Activated CD8-positive, alpha-beta T cell treated with anti-CD3 and anti-CD28 coated beads, Interleukin-2, amount 10 ng/mL, durations not matched to agents 7 days and 5 days (primary cell): ENCODE measurements around the gene PRR29. TPM values are rescaled to one million over a fixed set of nuclear protein-coding genes. Genes with fewer than 3 reads are reported as not detected.

Experiments used
- ATAC-seq: fragments of 150-1000 bp; cut with Tn5 transposase; one replicate; pipeline ENCODE4 v1.10.0; 2021; ENCODE audit warnings: moderate library complexity
- CTCF ChIA-PET: fragments of 350-600 bp; sonication (Branson Sonifier 250); formaldehyde crosslinking; loops from one replicate; lab custom pipeline; 2021; ENCODE audit warnings: antibody characterized with exemption; lab: Charles Lee
- POLR2A ChIA-PET: fragments of 350-600 bp; sonication (Branson Sonifier 250); formaldehyde crosslinking; loops from one replicate; lab custom pipeline; 2021; ENCODE audit warnings: antibody characterized with exemption; lab: Charles Lee
- DNase-seq: peaks from one replicate; pipeline ENCODE4 v3.0.0-alpha.2; 2020
- H3K27ac Mint-ChIP-seq: one replicate; pipeline ENCODE4 v1.8.0; 2021; ENCODE audit warnings: mild to moderate bottlenecking, mixed read lengths
- H3K27me3 Mint-ChIP-seq: one replicate; pipeline ENCODE4 v1.8.0; 2021; ENCODE audit warnings: low read depth, mixed read lengths
- H3K36me3 Mint-ChIP-seq: one replicate; pipeline ENCODE4 v1.8.0; 2021; ENCODE audit warnings: low read depth, mixed read lengths
- H3K4me1 Mint-ChIP-seq: one replicate; pipeline ENCODE4 v1.8.0; 2021; ENCODE audit warnings: low read depth, mixed read lengths
- H3K4me3 Mint-ChIP-seq: one replicate; pipeline ENCODE4 v1.8.0; 2021; ENCODE audit warnings: mild to moderate bottlenecking, mixed read lengths
- H3K9me3 Mint-ChIP-seq: one replicate; pipeline ENCODE4 v1.8.0; 2022; ENCODE audit warnings: mixed read lengths; ENCODE audit not compliant: insufficient read depth
- total RNA-seq, 2 experiments: library from RNA; stranded (reverse); gene quantifications; one replicate each; pipeline ENCODE4 v1.2.3, GENCODE V29; 2021

Gene PRR29
- total RNA-seq, 2 experiments from 2014 or later, result 0.97 to 1.3 TPM

DNA sequence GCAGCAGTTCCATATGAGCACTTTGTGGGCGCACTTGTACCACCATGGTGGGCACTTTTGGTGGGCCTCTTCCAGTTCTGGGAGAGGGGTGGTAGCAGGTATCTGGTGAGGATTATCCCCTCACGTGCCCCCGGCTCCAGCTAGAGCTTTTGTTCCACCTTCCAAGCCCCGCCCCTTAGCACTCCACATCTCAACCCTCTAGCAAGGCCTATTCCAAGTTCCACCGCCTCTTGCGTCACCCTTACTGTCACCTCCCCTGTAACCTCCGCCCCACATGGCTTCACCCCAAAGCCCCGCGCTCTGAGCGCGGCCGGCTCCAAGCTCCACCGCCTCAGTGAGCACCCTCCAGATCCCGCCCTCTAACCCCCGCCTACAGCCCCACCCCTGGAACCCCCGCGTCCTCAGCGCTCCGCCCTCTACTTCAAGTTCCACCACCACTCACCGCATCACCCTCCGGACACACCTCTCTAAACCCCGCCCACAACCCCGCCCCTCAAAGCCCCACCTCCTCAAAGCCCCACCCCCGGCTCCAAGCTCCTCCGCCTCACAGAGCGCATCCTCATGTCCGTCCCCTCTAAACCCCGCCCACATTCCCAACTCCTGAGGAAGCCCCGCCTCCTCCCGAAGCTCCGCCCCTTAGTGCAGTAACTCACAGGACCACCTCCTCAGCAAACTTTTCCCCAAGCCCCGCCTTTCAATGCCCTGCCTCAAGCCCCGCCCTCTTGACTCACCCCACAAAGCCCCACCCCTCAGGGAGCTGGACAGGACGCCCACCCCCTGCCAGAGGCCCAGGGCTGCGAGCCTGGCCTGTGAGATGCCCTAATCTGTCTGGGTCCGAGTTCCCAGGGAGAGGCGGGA lies 36.6 kb upstream of the PRR29 start:
- no peak overlapping the region for H3K4me3 Mint-ChIP-seq
- ATAC-seq (peak; percentile 62), DNase-seq (peak; percentile 49)
- no peaks in the 10 kb centered on the region for H3K27me3 Mint-ChIP-seq
- POLR2A ChIA-PET, result no interaction called here
- no peaks in the 10 kb centered on the region for H3K36me3 Mint-ChIP-seq
- no peak overlapping the region for H3K27ac Mint-ChIP-seq
- no peaks in the 10 kb centered on the region for H3K9me3 Mint-ChIP-seq
- H3K4me1 Mint-ChIP-seq, result peaks cover 10% of the 10 kb centered on the region
- CTCF ChIA-PET, result interaction anchor here (0.9 to 2.0 kb wide), 3 partner anchors 15 to 29 kb away, joined by 3 to 9 read pairs (median 3); no protein-coding TSS in a partner anchor

DNA sequence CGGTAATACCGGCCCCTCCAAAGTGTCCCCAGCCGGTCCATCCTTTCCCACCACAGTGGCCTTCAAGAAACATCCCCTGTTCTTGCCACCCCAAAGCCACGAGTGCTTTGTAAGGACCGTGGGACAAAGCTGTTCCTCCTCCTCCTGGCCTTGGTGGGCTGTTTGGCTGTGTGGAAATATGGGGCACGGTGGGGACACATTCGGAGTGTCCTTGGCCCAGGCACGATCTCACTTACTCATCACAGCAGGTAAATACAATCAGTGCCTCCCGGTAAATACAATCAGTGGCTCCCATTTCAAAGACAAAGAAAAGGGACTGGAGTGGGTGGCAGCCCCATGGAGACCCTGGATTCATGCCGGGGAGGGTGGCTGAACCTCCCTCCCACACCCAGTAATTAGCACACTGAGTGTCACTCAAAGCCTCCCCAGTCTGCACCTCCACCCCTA lies 35.8 kb upstream of the PRR29 start:
- H3K27me3 Mint-ChIP-seq, result no peaks in the 10 kb centered on the region
- H3K4me3 Mint-ChIP-seq, result no peak overlapping the region
- peaks cover 18% of the 10 kb centered on the region for H3K4me1 Mint-ChIP-seq
- no peaks in the 10 kb centered on the region for H3K36me3 Mint-ChIP-seq
- no peak overlapping the region for H3K27ac Mint-ChIP-seq
- ChIA-PET POLR2A (no interaction called here), CTCF (interaction anchor here (1.5 to 2.0 kb wide), 2 partner anchors 15 to 22 kb away, joined by 3 to 9 read pairs; no protein-coding TSS in a partner anchor)
- ATAC-seq (no peak), DNase-seq (no peak)
- H3K9me3 Mint-ChIP-seq, result no peaks in the 10 kb centered on the region

- CTCF ChIA-PET, result interaction anchor here (4.0 kb wide), 1 partner anchor 17 kb away, joined by 19 read pairs; no protein-coding TSS in a partner anchor
- peaks cover 19% of the 10 kb centered on the region for H3K4me1 Mint-ChIP-seq
- H3K27ac Mint-ChIP-seq, result no peak overlapping the region
These were observed 35.0 kb upstream of the PRR29 start for GRCh38 chr17:63963123-63963522.

GRCh38 chr17:63966646-63967264 lies 31.4 kb upstream of the PRR29 start:
- Mint-ChIP-seq H3K27me3 (peaks cover 5% of the 10 kb centered on the region), H3K9me3 (no peaks in the 10 kb centered on the region), H3K4me3 (no peak overlapping the region), H3K36me3 (no peaks in the 10 kb centered on the region), H3K27ac (peak overlapping the region; percentile 16), H3K4me1 (peaks cover 22% of the 10 kb centered on the region)
- peak; percentile 70 for ATAC-seq
- ChIA-PET POLR2A (no interaction called here), CTCF (interaction anchor here (0.6 to 4.0 kb wide), 12 partner anchors 9 to 63 kb away, joined by 3 to 19 read pairs (median 4); no protein-coding TSS in a partner anchor)
- peak; percentile 76 for DNase-seq

More at GRCh38 chr17:63963123-63963522, 35.0 kb upstream of the PRR29 start:
- ATAC-seq (no peak), DNase-seq (no peak)
- H3K27me3 Mint-ChIP-seq, result no peaks in the 10 kb centered on the region
- no peaks in the 10 kb centered on the region for H3K36me3 Mint-ChIP-seq
- POLR2A ChIA-PET, result interaction anchor here (1.3 kb wide), 1 partner anchor 17 kb away, joined by 3 read pairs; no protein-coding TSS in a partner anchor
- no peak overlapping the region for H3K4me3 Mint-ChIP-seq
- no peaks in the 10 kb centered on the region for H3K9me3 Mint-ChIP-seq

DNA sequence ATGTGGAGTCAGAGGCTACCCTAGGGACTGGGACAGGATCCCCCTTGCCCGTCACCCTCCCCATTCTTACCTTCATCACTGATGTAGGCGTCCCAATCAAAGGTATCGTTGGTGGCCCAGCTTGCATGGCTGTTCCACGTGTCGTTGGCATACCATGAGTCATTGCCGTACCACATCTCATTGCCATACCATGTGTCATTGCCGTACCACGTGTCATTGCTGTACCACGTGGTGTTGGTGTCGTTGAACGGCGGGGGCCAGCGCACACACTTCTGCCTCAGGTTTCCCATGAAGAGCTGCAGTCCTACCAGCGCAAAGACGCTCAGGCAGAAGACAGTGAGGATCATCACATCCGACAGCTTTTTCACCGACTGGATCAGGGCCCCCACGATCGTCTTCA lies 30.2 kb upstream of the PRR29 start:
- Mint-ChIP-seq H3K4me3 (no peak overlapping the region), H3K4me1 (peaks cover 21% of the 10 kb centered on the region)
- POLR2A ChIA-PET, result no interaction called here

GRCh38 chr17:63969278-63969677 lies 28.9 kb upstream of the PRR29 start:
- POLR2A ChIA-PET, result interaction anchor here (1.3 kb wide), 1 partner anchor 52 kb away, joined by 3 read pairs; the partner anchor contains the start of gene ICAM2
- H3K9me3 Mint-ChIP-seq, result no peaks in the 10 kb centered on the region
- CTCF ChIA-PET, result interaction anchor here (1.0 to 2.5 kb wide), 6 partner anchors 21 to 165 kb away, joined by 3 to 16 read pairs (median 5); no protein-coding TSS in a partner anchor
- peaks cover 6% of the 10 kb centered on the region for H3K27me3 Mint-ChIP-seq
- DNase-seq (no peak), ATAC-seq (no peak)
- no peaks in the 10 kb centered on the region for H3K36me3 Mint-ChIP-seq
- H3K4me3 Mint-ChIP-seq, result no peak overlapping the region
- H3K27ac Mint-ChIP-seq, result no peak overlapping the region
- H3K4me1 Mint-ChIP-seq, result peaks cover 21% of the 10 kb centered on the region

More for the DNA sequence above, 30.2 kb upstream of the PRR29 start:
- CTCF ChIA-PET, result interaction anchor here (1.2 to 3.7 kb wide), 10 partner anchors 13 to 166 kb away, joined by 3 to 17 read pairs (median 4); no protein-coding TSS in a partner anchor
- DNase-seq (no peak), ATAC-seq (no peak)
- Mint-ChIP-seq H3K9me3 (no peaks in the 10 kb centered on the region), H3K36me3 (no peaks in the 10 kb centered on the region), H3K27ac (no peak overlapping the region), H3K27me3 (peaks cover 5% of the 10 kb centered on the region)

DNA sequence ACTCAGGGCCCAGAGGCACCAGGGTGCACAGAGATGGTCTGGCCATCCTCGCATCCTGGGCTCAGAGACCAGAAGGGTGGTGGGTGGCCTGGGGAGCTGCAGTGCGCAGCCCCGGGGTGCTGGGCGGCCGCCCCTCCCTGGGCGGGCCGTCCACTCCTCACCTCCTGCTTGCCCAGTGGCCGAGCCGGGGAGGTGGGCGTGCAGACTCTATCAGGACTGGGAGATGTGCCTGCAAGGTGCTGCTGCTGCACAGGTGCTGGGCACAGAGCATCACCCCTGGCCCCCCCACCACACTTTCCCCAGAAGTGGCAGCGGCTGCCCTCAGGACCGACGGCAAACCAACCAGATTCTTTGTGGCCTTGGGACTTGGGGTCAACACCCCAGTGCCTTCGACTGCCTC lies 25.4 kb upstream of the PRR29 start, which contains the start of gene SCN4A:
SCN4A (minus strand) TSS at position 123 of the 400 bp plus-strand sequence; CDS start at position 46, 77 bp downstream.
- peaks cover 10% of the 10 kb centered on the region for H3K4me1 Mint-ChIP-seq
- ChIA-PET CTCF (interaction anchor here (5.4 kb wide), 1 partner anchor 18 kb away, joined by 20 read pairs; no protein-coding TSS in a partner anchor), POLR2A (no interaction called here)
- no peaks in the 10 kb centered on the region for H3K9me3 Mint-ChIP-seq
- H3K4me3 Mint-ChIP-seq, result no peak within 1 kb of the TSS
- ATAC-seq, result no peak
- H3K27me3 Mint-ChIP-seq, result peaks cover 22% of the 10 kb centered on the region
- no peak for DNase-seq
- peak within 1 kb of the TSS; percentile 43 for H3K27ac Mint-ChIP-seq
- no peaks in the 10 kb centered on the region for H3K36me3 Mint-ChIP-seq

- Mint-ChIP-seq H3K4me3 (no peak overlapping the region), H3K36me3 (no peaks in the 10 kb centered on the region), H3K27ac (peak overlapping the region; percentile 43), H3K9me3 (no peaks in the 10 kb centered on the region), H3K27me3 (peaks cover 22% of the 10 kb centered on the region), H3K4me1 (peaks cover 10% of the 10 kb centered on the region)
- no peak for ATAC-seq
- ChIA-PET CTCF (interaction anchor here (5.4 kb wide), 1 partner anchor 17 kb away, joined by 20 read pairs; no protein-coding TSS in a partner anchor), POLR2A (no interaction called here)
- DNase-seq, result no peak
These were observed 24.9 kb upstream of the PRR29 start for GRCh38 chr17:63973247-63973646.

DNA sequence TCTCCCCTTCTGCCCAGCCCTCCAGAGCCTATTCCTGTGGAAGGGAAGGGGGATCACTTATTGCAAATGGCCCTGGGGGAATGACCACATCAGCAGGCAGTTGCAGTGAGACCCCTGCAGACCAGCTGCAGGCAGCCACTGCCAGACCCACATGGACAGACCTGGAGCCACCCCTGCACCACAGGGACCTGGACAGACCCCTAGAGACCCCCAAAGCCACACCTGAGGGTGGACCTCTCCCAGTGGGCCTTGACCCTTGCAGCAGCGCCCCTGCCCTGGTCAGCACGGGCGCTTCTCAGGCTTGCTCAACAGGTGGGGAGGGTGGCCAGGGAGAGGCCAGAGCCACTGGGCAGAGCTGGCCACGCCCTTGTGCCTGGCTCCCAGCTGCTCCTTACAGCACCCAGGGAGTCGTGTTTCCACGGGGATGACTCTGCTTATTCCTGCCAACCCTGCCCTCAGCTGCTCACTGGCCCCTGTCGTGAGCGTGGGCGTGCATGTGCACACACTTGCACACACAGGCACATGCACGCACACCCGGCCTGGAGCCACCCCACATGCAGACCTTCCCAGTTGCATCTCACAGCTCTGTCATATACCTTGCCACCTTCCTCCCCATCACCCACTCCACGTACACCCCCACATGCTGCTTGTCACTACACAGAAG lies 24.1 kb upstream of the PRR29 start:
- ChIA-PET POLR2A (no interaction called here), CTCF (interaction anchor here (2.1 to 5.4 kb wide), 3 partner anchors 11 to 28 kb away, joined by 7 to 23 read pairs (median 20); no protein-coding TSS in a partner anchor)
- Mint-ChIP-seq H3K4me3 (no peak overlapping the region), H3K9me3 (no peaks in the 10 kb centered on the region), H3K27me3 (peaks cover 17% of the 10 kb centered on the region), H3K27ac (no peak overlapping the region), H3K4me1 (peaks cover 8% of the 10 kb centered on the region), H3K36me3 (no peaks in the 10 kb centered on the region)
- no peak for DNase-seq
- no peak for ATAC-seq

GRCh38 chr17:63974594-63975192 lies 23.5 kb upstream of the PRR29 start:
- ChIA-PET CTCF (interaction anchor here (1.2 to 5.4 kb wide), 4 partner anchors 10 to 55 kb away, joined by 7 to 23 read pairs (median 14); partner anchors contain the start of gene GH1), POLR2A (no interaction called here)
- Mint-ChIP-seq H3K36me3 (no peaks in the 10 kb centered on the region), H3K4me1 (peaks cover 8% of the 10 kb centered on the region), H3K4me3 (no peak overlapping the region), H3K27me3 (peaks cover 17% of the 10 kb centered on the region), H3K9me3 (no peaks in the 10 kb centered on the region), H3K27ac (no peak overlapping the region)
- ATAC-seq, result no peak
- DNase-seq, result no peak
